ENCODE results near the gene BRIP1.
"Not testable (repeated sequence)": the region's sequence is repeated elsewhere in the genome, so short reads cannot be mapped to it uniquely, and the experiment has no call there.

Gene BRIP1

GRCh38 chr17:61903251-61903650 is 39.9 kb upstream of the BRIP1 start (continued):
- TF ChIP-seq ZNF16 (tag by site-specific recombination; IDR thresholded peaks at IDR 0.05; ENCODE audit: low read depth) = no peak

GRCh38 chr17:61897548-61898180 is 34.3 kb upstream of the BRIP1 start:
- H3K27ac ChIP-seq (ENCODE audit: extremely low read depth, low read depth, low read length) = no peak overlapping the region
- H3K9me3 ChIP-seq (ENCODE audit: control insufficient read depth, insufficient read depth, low read depth, low read length) = no peaks in the 10 kb centered on the region
- H3K4me3 ChIP-seq (ENCODE audit: low read depth, low read length) = no peak overlapping the region
- H3K36me3 ChIP-seq (ENCODE audit: control insufficient read depth in 2 of 2, insufficient read depth in 1 of 2, low read length in 2 of 2) = peaks cover 42 to 80% of the 10 kb centered on the region in 2 experiments
- POLR2A ChIA-PET = interaction anchor here (0.6 kb wide), 1 partner anchor 44 kb away, joined by 6 read pairs; no protein-coding TSS in a partner anchor
- no peak for TF ChIP-seq ZNF747 (tag by site-specific recombination; IDR thresholded peaks at IDR 0.05)
- peak; percentile 82 for TF ChIP-seq ZNF664 (tag by site-specific recombination; IDR thresholded peaks at IDR 0.05)
- CTCF ChIA-PET = interaction anchor here (0.7 to 1.3 kb wide), 3 partner anchors 61 to 263 kb away, joined by 4 to 7 read pairs (median 6); no protein-coding TSS in a partner anchor
- no peaks in the 10 kb centered on the region for H3K4me1 ChIP-seq (ENCODE audit: control insufficient read depth, insufficient read depth, low read length)

DNA sequence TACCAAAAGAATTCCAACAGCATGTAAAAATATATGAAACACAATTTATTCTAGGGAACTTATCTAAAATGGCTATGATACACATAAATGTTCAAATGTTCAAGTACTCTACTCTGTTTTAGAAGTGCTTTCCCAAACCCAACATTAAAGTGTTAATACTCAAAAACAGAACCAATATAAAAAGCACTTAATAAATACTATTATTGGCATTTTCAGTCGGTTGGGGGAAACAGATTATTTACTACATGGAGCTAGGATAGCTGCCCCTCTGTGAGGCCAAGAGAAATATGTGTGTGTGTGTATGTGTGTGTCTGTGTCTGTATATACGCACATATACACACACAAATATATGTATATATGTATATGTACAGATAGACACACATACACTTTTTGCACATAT is 32.1 kb upstream of the BRIP1 start:
- H3K27ac ChIP-seq (ENCODE audit: extremely low read depth, low read depth, low read length) = no peak overlapping the region
- CTCF ChIA-PET = no interaction called here
- H3K4me3 ChIP-seq (ENCODE audit: low read depth, low read length) = no peak overlapping the region
- peaks cover 41 to 57% of the 10 kb centered on the region in 2 experiments for H3K36me3 ChIP-seq (ENCODE audit: control insufficient read depth in 2 of 2, insufficient read depth in 1 of 2, low read length in 2 of 2)
- TF ChIP-seq, protein P1, sequence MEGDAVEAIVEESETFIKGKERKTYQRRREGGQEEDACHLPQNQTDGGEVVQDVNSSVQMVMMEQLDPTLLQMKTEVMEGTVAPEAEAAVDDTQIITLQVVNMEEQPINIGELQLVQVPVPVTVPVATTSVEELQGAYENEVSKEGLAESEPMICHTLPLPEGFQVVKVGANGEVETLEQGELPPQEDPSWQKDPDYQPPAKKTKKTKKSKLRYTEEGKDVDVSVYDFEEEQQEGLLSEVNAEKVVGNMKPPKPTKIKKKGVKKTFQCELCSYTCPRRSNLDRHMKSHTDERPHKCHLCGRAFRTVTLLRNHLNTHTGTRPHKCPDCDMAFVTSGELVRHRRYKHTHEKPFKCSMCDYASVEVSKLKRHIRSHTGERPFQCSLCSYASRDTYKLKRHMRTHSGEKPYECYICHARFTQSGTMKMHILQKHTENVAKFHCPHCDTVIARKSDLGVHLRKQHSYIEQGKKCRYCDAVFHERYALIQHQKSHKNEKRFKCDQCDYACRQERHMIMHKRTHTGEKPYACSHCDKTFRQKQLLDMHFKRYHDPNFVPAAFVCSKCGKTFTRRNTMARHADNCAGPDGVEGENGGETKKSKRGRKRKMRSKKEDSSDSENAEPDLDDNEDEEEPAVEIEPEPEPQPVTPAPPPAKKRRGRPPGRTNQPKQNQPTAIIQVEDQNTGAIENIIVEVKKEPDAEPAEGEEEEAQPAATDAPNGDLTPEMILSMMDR (tag by site-specific recombination; IDR thresholded peaks at IDR 0.05) = no peak
- TF ChIP-seq ZNF274 (IDR thresholded peaks at IDR 0.05; ENCODE audit: low read length) (no peak), ZNF274 (tag by site-specific recombination; IDR thresholded peaks at IDR 0.05; ENCODE audit: borderline replicate concordance) (no peak)
- H3K4me1 ChIP-seq (ENCODE audit: control insufficient read depth, insufficient read depth, low read length) = no peaks in the 10 kb centered on the region
- POLR2A ChIA-PET = interaction anchor here (0.8 kb wide), 1 partner anchor 32 kb away, joined by 3 read pairs; the partner anchor contains the start of gene BRIP1
- H3K9me3 ChIP-seq (ENCODE audit: control insufficient read depth, insufficient read depth, low read depth, low read length) = no peaks in the 10 kb centered on the region

GRCh38 chr17:61894310-61894709 is 31.0 kb upstream of the BRIP1 start:
- H3K27ac ChIP-seq (ENCODE audit: extremely low read depth, low read depth, low read length); POLR2A ChIA-PET; H3K4me3 ChIP-seq (ENCODE audit: low read depth, low read length); H3K4me1 ChIP-seq (ENCODE audit: control insufficient read depth, insufficient read depth, low read length); CTCF ChIA-PET; H3K9me3 ChIP-seq (ENCODE audit: control insufficient read depth, insufficient read depth, low read depth, low read length): not testable (repeated sequence)
- peaks cover 45 to 52% of the 10 kb centered on the region in 2 experiments for H3K36me3 ChIP-seq (ENCODE audit: control insufficient read depth in 2 of 2, insufficient read depth in 1 of 2, low read length in 2 of 2)

GRCh38 chr17:61887733-61888132 is 24.4 kb upstream of the BRIP1 start:
- H3K9me3 ChIP-seq (ENCODE audit: control insufficient read depth, insufficient read depth, low read depth, low read length); POLR2A ChIA-PET; CTCF ChIA-PET; H3K4me3 ChIP-seq (ENCODE audit: low read depth, low read length); H3K27ac ChIP-seq (ENCODE audit: extremely low read depth, low read depth, low read length); H3K4me1 ChIP-seq (ENCODE audit: control insufficient read depth, insufficient read depth, low read length): not testable (repeated sequence)
- peaks cover 52 to 71% of the 10 kb centered on the region in 2 experiments for H3K36me3 ChIP-seq (ENCODE audit: control insufficient read depth in 2 of 2, insufficient read depth in 1 of 2, low read length in 2 of 2)

DNA sequence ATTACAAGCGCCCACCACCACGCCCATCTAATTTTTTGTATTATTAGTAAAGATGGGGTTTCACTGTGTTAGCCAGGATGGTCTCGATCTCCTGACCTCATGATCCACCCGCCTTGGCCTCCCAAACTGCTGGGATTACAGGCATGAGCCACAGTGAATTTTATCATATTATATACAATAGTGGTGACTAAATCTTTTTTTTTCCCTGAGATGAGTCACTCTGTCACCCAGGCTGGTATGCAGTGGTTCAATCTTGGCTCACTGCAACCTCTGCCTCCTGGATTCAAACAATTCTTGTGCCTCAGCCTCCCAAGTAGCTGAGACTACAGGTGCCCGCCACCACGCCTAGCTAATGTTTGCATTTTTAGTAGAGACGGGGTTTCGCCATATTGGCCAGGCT is 22.5 kb upstream of the BRIP1 start:
- POLR2A ChIA-PET; H3K4me1 ChIP-seq (ENCODE audit: control insufficient read depth, insufficient read depth, low read length); H3K4me3 ChIP-seq (ENCODE audit: low read depth, low read length); H3K27ac ChIP-seq (ENCODE audit: extremely low read depth, low read depth, low read length); H3K9me3 ChIP-seq (ENCODE audit: control insufficient read depth, insufficient read depth, low read depth, low read length): not testable (repeated sequence)
- peaks cover 52 to 76% of the 10 kb centered on the region in 2 experiments for H3K36me3 ChIP-seq (ENCODE audit: control insufficient read depth in 2 of 2, insufficient read depth in 1 of 2, low read length in 2 of 2)
- CTCF ChIA-PET = interaction anchor here (1.1 kb wide), 1 partner anchor 250 kb away, joined by 3 read pairs; no protein-coding TSS in a partner anchor

DNA sequence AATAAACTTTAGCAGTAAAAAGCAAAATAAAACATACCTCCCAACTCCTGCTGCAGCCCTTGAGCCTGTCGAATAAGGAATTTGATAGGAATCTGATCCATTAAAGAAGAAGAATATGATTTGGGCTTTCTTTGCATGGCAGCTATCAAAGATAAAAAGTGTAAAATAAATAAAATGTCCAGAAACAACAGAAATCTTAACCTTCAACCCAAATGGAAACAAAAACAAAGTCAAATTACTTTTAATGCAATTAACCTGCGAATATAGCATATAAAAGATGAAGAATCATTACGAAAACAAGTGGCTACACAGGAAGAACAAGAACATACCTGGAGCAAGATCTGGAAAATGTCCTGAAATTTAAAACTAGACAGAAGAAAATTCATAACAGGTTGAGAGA is 21.5 kb upstream of the BRIP1 start:
- ChIA-PET CTCF (no interaction called here), POLR2A (interaction anchor here (0.6 kb wide), 1 partner anchor 46 kb away, joined by 3 read pairs; no protein-coding TSS in a partner anchor)
- no peaks in the 10 kb centered on the region for H3K4me1 ChIP-seq (ENCODE audit: control insufficient read depth, insufficient read depth, low read length)
- peaks cover 62 to 75% of the 10 kb centered on the region in 2 experiments for H3K36me3 ChIP-seq (ENCODE audit: control insufficient read depth in 2 of 2, insufficient read depth in 1 of 2, low read length in 2 of 2)
- H3K4me3 ChIP-seq (ENCODE audit: low read depth, low read length) = no peak overlapping the region
- no peaks in the 10 kb centered on the region for H3K9me3 ChIP-seq (ENCODE audit: control insufficient read depth, insufficient read depth, low read depth, low read length)
- H3K27ac ChIP-seq (ENCODE audit: extremely low read depth, low read depth, low read length) = no peak overlapping the region
- TF ChIP-seq REPIN1 (tag by site-specific recombination; IDR thresholded peaks at IDR 0.05; ENCODE audit: low read depth) (no peak), SCRT1 (tag by site-specific recombination; IDR thresholded peaks at IDR 0.05; ENCODE audit: borderline replicate concordance) (no peak), ZBTB48 (tag by site-specific recombination; IDR thresholded peaks at IDR 0.05) (no peak), OSR2 (tag by site-specific recombination; IDR thresholded peaks at IDR 0.05) (no peak), ZNF335 (tag by site-specific recombination; conservative IDR thresholded peaks at IDR 0.05) (no peak), PBX3 (CRISPR knock-in tag; IDR thresholded peaks at IDR 0.05) (no peak), ZNF580 (tag by site-specific recombination; IDR thresholded peaks at IDR 0.05) (no peak), ZNF548 (tag by site-specific recombination; IDR thresholded peaks at IDR 0.05) (no peak), ZNF239 (tag by site-specific recombination; IDR thresholded peaks at IDR 0.05) (no peak), ZNF175 (tag by site-specific recombination; IDR thresholded peaks at IDR 0.05) (no peak)
